GM12864 (cell line): ENCODE measurements around the gene WFDC10A.
"Not testable (repeated sequence)": the region's sequence is repeated elsewhere in the genome, so short reads cannot be mapped to it uniquely, and the experiment has no call there.

Source experiments
- DNase-seq: peaks from one replicate; pipeline ENCODE4 v3.0.0-alpha.2; 2011; ENCODE audit warnings: low read depth
- H3K4me3 ChIP-seq: 2 replicates; pipeline ENCODE4 v1.5.1; 2011; ENCODE audit warnings: mild to moderate bottlenecking, low read depth, low read length, control low read depth
- CTCF ChIP-seq: IDR thresholded peaks from 2 replicates; pipeline ENCODE4 v1.5.1; 2011; ENCODE audit warnings: low read depth, mild to moderate bottlenecking, moderate library complexity, low read length, control low read depth, inconsistent platforms; ENCODE audit errors: missing control alignments

WFDC10A gene

GRCh38 chr20:45647441-45648050 lies 18.0 kb downstream of the WFDC10A start:
- H3K4me3 ChIP-seq, result no peak overlapping the region
- no peak for TF ChIP-seq CTCF
- no peak for DNase-seq

GRCh38 chr20:45649312-45649863 lies 19.8 kb downstream of the WFDC10A start:
- no peak for TF ChIP-seq CTCF
- no peak for DNase-seq
- H3K4me3 ChIP-seq, result no peak overlapping the region

- not testable (repeated sequence) for DNase-seq, H3K4me3 ChIP-seq
These were observed 22.2 kb downstream of the WFDC10A start for GRCh38 chr20:45651726-45652125.

- H3K4me3 ChIP-seq, DNase-seq: not testable (repeated sequence)
These were observed 27.5 kb downstream of the WFDC10A start for GRCh38 chr20:45657038-45657437.

GRCh38 chr20:45670139-45670538 lies 40.6 kb downstream of the WFDC10A start, which contains the start of gene WFDC11:
TSS of gene WFDC11 (minus strand) at chr20:45670239. CDS start at chr20:45650600, 19,639 bp downstream.
- no peak for DNase-seq
- no peak within 1 kb of the TSS for H3K4me3 ChIP-seq
- TF ChIP-seq CTCF, result no peak

GRCh38 chr20:45672765-45673164 lies 43.2 kb downstream of the WFDC10A start:
- TF ChIP-seq CTCF, result no peak
- no peak overlapping the region for H3K4me3 ChIP-seq
- no peak for DNase-seq

GRCh38 chr20:45679650-45680049 lies 50.1 kb downstream of the WFDC10A start:
- DNase-seq, result no peak
- no peak for TF ChIP-seq CTCF
- no peak overlapping the region for H3K4me3 ChIP-seq
